HuH-7 (cell line): ENCODE measurements around the gene AANAT.

ENCODE experiments used
- DNase-seq: peaks from one replicate; pipeline ENCODE4 v3.0.0; 2011; ENCODE audit warnings: low spot score

AANAT gene

DNA sequence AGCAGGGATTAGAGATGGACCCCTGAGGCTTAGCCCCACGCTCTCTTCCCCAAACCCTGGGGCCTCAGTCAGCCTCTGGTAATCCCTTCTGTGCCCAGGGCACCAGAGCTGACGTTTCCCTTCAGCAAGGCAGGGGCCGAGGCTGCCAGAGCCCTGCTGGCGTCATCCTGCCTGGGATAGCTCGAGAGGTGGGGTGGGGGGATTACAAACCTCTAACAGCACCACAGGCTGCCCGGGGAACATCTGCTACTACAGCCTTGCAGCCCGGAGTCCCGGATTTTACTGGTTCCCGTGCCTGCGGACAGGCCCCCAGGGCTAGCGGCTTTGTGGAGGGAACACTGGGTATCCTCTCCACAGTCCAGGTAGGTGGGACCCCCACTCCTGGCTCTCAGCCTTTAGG is at the start of gene AANAT:
Gene AANAT (plus strand): TSS at position 238 of the 400 bp plus-strand sequence. CDS start 1,144 bp downstream, outside the sequence.
- no peak for DNase-seq

DNA sequence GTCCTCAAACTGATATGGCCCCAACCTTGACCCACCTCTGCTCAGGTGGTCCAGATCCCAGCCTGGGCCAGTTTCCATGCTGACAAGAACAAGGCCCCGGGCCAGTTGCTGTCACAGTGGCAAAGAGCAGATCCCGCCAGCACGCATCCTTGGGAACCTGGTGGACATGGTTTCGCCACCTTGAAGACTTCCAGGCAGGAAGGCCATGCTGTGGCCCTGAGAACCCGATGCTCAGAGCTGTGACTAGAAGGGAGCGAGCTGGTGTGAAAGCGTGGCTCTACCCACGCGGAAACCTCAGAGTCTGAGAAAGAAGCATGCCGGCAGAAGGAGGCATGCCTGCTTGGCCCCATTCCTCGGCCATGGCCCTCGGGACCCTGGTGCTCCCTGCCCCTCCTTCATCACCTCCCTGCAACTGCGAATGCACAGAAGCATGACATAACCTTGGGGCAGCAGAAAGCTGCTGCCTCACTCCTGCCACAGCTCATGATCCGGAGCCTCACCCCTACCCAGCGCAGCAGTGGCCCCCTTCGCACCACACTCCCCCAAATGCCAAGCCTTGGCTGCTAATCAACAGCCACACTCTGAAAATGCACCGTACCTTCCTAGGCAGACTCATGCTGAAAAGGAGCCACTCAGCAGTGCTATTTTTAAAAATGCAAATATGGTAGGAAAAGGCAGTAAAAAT is 47.7 kb upstream of the AANAT start:
- DNase-seq, result no peak

DNA sequence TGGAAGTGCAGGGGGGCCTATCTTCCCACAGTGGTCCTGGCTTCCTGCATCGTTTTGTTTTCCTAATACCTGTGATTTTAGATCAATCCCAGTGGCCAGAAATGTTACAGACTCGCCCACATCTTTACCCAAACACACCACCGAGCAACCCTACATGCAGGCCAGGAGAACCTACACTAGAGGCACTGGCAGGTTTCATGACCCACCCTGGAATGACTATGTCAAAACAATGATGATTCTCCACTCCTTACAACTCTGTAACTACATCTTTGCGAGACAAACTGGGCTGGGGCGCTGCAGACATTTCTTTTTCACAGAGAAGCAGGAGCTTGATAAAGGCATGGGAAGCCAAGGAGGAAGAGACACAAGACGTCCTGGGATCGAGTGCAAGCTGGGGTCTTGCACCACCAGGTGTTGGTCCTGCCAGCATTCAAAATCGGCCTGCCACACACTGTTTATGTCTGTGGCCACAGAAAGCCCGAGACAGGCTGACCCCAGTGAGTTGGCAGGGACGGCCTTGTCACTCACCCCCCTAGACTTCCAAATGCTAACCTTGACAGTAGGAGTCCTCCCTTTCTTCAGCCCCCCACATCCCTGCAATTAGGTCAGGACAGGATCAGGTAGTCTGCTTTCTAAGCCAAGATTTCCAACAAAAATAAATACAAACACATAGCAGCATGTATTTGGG is 46.9 kb upstream of the AANAT start:
- DNase-seq, result no peak

DNA sequence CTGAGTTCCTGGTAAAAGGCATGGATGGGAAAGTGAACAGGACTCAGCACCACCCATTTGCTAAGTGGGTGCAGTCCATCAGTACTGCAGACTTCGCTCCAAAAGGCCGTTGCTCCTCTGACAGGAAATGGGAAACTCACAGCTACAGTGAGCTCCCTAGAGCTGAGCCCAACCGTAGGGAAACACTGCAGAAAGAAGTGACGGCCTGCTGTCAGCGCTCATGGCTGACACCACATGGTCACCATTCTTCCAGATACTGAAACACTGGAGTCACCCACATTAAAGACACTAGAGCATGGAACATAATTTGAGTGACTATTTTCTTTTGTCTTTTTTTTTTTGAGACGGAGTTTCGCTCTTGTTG is 46.4 kb upstream of the AANAT start:
- no peak for DNase-seq

DNA sequence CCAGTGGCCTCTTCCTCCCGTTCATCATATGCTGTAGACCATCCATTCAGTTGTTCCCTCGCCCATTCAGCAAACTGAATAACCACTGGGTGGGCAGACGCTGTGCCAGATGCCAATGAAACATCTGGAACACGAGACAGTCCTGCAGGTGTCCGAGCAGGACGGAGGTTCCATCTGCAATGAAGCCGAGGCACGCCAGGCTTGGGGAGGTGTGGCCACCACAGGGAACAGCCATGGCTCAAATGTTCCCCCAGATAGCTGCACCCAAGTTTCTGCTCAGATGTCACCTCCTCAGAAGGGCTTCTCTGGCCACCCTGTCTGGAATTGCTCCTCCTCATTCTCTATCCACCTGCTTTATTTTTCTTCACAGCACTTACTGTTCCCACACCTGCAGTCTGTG is 45.0 kb upstream of the AANAT start:
- no peak for DNase-seq

DNA sequence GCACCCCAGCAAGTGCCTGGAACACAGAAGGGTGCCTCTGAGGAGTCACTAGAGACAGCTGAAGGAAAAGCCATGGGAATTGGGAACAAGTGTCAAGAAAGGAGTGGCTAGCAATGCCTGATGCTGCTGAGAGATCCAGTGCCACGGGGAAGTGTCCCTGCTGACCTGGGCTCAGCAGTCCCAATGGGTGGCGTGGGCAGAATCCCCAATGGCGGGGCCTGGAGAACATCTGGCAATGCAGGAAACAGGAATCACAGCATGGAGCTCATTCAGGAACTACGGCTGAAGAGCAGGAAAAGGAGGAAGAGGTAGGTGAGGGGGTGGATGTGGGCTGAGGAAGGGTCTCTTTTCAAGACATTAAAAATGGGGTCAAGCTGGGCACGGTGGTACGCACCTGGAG is 44.5 kb upstream of the AANAT start:
- DNase-seq, result no peak

DNA sequence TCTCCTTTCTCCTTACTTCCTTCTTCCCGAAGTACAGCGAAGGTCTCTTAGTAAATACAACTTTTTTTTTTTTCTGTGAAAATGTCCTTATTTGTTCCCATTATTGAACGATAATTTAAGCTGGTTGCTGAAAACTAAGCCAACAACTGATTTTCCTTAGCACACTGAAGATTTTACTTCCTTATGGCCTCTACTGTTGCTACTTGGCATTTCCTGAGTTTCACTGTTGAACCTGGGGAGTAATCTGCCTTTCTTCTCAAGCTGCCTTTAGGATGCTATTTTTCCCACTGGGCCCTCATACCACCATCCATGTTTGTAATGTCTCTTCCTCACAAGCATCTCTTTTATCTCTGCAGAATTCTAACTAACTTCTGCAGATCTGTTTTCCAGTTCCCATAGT is 40.5 kb upstream of the AANAT start:
- DNase-seq, result no peak

DNA sequence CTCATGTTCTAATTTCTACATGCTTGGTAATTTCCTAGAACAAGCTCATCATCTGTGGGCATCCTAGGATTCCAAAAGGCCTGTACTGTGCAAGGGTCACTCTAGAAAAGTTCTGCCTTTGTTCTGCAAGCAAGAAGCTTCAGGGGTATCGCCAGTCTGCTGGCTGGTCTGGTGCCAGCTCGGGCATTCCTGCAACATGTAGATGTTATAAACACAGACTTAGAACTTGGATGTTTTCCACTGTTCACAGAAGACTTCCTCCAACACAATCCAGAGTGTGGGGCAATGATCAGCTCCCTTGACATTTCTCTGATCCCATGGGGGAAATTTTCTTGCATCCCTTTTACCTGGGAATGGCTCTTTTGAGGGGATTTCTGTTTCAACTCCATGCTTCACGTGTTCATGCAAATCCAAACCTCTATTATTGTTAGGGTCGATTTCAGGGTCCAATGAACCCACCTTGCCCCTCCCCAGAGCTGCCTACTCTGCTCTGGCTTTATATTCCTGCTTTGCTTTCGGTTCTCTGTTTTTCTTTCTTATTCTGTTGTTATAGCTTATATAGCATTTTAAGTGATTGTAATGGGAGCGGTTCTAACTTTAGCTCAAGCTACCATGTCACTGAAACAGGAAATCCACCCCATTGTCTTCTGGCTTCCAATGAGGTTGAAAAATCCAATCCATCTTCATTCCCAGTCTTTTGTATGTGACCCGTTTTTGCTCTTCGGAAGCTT is 39.7 kb upstream of the AANAT start:
- DNase-seq, result no peak

DNA sequence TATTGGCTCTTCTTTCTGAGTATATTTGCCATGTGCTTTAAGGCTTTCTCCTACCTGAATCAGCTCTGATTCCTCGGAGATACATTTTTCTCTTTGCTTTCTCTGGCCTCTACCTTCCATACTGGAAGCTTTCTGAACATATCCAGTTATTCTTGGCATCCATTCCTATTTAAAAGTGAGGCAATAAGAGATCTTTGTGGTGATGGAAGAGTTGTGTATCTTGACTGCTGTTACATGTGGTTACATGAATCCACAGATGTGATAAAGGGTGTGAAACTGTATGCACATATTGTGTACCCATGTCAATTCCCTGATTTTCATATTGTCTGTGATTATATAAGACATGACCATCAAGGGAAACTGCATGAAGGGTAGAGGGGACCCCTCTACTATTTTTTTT is 38.9 kb upstream of the AANAT start:
- no peak for DNase-seq

DNA sequence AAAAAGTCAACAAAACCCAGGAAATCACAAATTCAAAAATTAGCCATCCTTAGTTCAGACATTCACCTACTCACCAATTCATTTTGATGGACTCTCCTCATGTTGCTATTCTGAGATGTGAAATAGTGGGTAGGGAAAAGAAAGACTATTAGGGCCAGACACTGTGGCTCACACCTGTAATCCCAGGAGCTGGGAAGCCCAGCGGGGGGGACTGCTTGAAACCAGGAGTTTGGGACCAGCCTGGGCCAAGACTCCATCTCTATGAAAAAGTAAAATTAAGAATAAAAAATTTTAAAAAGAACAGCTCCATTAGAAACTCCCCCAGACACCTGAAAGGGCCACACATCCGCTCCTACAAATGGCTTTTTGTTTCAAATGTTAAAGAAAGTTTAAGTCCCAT is 35.9 kb upstream of the AANAT start:
- DNase-seq, result no peak

DNA sequence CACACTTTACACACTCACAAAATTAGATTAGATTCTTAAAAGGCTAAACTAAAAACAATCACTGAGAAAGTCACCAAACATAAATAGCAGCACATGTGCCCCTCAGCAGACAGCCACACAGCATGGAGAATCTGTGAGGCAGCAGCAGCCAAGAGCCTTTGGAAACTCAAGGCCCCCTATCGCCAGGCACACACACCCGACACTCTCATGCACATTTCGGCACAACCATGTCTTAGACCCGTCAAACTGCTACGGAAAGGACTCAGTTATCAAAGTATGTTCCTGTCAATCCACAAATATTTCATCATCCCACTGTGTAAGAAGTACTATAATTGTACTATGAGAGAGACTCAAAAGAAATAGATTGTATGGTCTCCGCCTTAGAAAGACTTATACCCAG is 35.4 kb upstream of the AANAT start:
- no peak for DNase-seq

DNA sequence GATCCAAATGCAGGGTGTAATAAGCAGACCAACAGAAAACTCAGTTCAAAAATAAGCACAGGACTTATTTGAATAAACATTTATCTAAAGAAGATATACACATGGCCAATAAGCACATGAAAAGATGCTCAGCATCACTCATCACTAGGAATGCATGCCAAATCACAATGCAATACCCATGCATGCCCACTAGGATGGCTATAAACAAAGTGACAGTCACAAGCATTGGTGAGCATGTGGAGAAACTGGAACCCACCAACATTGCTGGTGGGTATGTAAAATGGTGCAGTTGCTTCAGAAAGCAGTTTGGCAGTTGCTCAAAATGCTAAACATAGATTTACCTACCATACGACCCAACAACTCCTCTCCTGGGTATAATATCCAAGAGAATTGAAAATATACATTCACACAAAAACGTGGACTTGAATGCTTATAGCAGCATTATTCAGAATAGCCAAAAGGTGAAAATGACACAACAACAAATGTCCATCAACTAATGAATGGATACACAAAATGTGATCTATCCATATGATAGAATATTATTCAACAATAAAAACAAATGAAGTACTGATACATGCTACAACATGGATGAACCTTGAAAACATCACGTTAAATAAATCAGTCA is 34.6 kb upstream of the AANAT start:
- no peak for DNase-seq

DNA sequence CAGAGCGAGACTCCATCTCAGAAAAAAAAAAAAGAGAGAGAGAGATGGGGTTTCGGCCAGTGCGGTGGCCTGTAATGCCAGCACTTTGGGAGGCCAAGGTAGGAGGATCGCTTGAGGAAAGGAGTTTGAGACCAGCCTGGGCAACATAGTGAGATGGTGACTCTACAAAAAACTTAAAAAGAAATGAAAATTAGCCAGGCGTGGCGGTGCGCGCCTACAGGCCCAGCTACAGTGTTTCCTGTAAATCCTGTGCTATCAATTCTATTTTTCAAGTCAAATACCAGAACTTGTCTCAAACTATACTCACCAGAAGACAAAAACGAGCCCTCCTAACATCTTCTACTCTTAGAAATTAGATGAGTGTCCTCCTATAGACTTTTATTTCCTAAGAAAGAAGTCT is 33.7 kb upstream of the AANAT start:
- DNase-seq, result no peak

DNA sequence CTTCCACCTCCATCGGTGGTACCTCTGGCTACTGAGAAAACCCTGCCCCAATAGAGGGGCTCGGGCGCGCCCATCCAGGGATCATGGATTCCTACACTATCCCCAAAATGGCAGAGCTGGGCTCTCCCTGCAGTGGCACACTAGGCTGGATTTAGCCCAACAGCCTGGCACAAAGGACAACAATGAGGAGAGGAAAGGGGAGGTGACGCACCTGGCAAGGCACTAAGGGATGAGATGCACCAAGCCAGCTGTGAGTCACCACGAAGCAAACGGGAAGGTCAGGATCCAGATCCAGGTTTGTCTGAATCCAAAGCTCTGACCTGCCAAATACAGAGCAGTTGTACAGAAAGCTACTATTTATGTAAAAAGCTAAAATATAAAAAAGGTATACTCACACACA is 32.5 kb upstream of the AANAT start:
- DNase-seq, result no peak

DNA sequence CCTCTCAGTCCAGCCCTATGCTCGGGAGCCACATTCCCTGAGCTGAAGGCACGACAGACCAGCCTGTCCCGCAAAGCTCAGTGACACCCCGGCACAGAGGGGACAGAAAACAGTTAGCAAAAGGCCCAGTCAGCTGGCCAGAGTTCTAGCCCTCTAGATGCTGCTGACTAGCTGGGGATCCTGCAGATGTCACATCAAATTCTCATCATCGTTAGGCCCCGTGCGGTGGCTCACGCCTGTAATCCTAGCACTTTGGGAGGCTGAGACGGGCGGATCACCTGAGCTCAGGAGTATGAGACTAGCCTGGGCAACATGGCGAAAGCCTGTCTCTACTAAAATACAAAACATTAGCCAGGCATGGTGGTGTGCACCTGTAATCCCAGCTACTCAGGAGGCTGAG is 31.7 kb upstream of the AANAT start:
- no peak for DNase-seq

DNA sequence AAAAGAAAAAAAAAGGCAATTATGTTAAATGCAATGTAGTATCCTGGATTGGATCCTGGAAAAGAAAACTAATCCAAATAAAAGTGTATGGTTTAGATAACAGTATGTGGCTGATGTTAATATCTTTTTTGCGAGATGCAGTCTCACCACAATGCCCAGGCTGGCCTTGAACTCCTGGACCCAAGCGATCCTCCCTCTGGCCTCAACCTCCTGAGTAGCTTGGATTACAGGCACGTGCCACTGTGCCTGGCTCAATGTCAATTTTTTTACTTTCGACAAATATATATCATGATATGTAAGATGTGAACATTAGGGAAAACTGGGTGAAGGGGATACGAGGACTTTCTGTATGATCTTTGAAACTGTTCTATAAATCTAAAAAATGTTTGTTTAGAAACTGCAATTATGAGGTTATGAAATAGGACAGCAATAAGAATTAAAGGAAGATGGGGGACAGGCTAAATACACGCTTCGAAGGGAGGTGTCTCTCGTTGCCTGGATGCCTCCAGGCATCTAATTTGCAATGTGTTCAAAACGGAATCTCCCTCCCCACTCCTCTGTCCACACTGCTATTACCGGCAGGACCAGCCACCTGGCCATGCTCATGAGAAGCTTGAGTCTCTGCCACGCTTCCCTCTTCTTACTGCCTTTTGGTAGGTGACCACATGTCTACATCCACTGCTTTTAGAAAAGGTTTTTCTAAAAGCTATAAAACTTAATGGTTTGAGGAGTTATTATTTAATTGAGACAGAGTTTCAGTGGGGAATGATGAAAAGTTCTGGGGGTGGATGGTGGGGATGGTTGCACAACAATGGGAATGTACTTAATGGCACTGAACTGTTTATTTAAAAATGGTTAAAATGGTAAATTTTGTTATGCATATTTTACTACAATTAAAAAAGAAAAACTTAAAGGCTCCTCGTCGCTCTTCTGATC is 29.7 kb upstream of the AANAT start:
- no peak for DNase-seq

DNA sequence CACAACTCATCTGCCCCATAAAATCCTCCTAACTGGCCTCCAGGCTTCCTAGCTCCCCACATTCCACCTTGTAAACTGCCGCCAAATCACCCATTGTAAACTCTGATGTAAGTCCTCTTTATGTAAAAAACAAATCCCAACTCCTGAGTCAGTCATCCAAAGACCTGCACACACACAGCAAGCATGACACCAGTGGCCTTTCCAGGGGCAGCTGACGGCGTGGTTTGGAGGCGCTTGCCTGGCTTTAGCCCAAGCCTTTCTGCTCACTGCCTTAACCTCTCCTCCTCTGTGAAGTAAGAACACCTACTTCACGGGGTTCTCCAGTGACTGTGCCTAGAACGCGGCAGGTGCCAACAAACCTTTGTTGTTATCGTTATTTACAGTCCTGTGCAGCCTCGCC is 28.5 kb upstream of the AANAT start:
- no peak for DNase-seq

DNA sequence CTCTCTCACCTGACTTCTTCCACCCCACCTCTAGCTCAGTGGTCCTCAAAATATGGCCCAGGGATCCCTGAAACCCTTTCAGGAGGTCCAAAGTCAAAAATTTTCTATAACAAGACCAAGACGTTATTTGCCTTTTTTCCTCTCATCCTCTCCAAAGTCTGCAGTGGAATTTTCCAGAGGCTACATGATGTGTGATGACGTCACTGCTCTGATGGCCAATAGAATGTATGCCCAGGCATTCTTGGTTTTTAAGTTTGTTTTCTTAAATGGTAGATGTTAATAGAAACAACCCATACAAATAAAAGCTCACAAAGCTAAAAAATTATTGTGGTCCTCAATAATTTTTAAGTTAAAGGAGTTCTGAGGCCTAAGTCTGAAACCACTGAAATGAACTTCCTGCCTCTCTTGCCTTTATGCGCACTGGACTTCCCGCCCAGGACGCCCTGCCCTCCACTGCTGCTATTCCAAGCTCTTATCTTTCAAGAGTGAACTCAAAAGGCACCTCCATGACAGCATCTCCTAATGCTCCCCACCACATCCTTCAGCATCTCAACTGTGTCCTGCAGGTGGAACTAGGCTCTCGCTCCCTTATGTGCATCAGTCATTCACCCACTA is 28.0 kb upstream of the AANAT start:
- no peak for DNase-seq

DNA sequence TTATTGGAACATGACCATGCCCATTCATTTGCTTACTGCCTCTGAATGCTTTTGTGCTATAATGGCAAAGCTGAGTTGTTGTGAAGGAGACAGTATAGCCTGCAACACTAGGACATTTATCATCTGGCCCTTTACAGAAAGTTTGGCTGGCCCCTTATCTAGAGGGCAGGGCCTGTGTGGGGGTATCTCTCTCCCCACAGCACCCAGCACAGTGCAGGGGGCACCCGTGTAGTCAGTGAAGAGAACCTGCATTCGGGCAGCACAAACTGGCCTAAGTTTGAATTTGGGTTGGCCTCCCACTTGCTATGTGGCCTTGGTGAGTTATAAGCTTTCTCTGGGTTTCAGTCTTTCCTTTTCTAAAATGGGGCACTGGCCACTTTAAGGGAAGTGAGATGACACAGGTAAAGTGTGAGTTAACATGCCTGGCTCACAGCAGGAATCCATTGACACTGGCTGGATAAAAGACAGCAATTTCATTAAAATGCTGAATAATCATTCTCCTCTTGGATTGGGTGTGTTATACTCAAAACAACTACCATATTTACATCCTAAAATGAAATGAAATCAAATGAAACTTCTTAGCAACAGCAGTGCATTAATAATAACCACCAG is 26.5 kb upstream of the AANAT start:
- DNase-seq, result no peak

DNA sequence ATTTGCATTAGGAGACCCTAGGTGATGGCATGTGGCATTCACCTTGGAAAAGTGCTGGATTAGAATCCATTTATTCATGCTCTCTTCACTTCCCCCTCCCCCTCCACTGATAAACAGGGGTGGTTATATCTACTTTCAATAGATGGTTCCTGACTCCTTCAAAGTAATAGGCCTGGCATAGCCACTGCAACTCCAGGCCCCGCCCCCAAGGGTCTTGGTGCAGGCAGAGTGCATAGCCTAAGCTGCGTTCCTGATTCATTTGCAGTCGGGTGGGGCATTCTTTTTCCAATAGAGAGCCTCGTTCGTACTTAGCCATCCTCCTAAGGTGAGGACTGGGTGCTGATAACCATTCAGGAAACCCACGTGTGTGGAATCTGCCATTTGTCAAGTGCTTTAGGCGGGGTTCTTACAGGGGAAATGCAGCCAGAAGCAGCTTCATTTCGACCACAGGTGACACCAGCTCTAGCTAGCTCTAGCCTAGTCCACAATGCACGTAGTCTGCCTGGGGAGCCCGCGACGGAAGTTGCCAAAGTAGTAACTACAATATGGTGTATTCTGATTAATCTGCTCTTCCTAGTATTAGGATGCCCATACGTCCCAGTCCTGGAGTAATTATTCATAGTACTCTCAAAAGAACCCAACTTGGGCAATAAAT is 25.6 kb upstream of the AANAT start:
- DNase-seq, result no peak
